Amygdala (tissue), 56 donors: Measurements from ENCODE around the gene ISCU.
"Not testable (repeated sequence)": the region's sequence is repeated elsewhere in the genome, so short reads cannot be mapped to it uniquely, and the experiment has no call there.

Experiments
- DNase-seq, 56 donors: peaks; one replicate each; lab custom pipeline; 2025; lab: John Stamatoyannopoulos, UW

Gene ISCU

GRCh38 chr12:108614639-108615038 lies 52.2 kb downstream of the ISCU start:
- DNase-seq, result no peak

- no peak for DNase-seq
These were observed 53.5 kb downstream of the ISCU start for GRCh38 chr12:108615918-108616317.

- DNase-seq, result no peak
These were observed 54.0 kb downstream of the ISCU start for GRCh38 chr12:108616359-108616758.

- DNase-seq, result peak in 7 of 56 donors; percentile 10 to 51 (median 20)
These were observed 54.8 kb downstream of the ISCU start for GRCh38 chr12:108616941-108617858.

GRCh38 chr12:108618079-108618952 lies 55.9 kb downstream of the ISCU start:
- peak in 52 of 56 donors; percentile 13 to 84 (median 54) for DNase-seq

GRCh38 chr12:108618953-108619274 lies 56.5 kb downstream of the ISCU start:
- DNase-seq, result not testable (repeated sequence)
